HG03571 (cell line): ENCODE data around the gene KIAA1191.
"Not testable (repeated sequence)": the region's sequence is repeated elsewhere in the genome, so short reads cannot be mapped to it uniquely, and the experiment has no call there.

Experiments used
- ATAC-seq: cut with Tn5 transposase; IDR thresholded peaks from one replicate; pipeline ENCODE4 v1.9.1; 2021; ENCODE audit not compliant: unreplicated experiment

The KIAA1191 gene

GRCh38 chr5:176317534-176318374, 43.8 kb downstream of the KIAA1191 start:
- ATAC-seq = no peak

GRCh38 chr5:176305356-176305755, 56.2 kb downstream of the KIAA1191 start:
- not testable (repeated sequence) for ATAC-seq
